ENCODE data around the gene STK16. TPM values are rescaled to one million over a fixed set of nuclear protein-coding genes. Genes with fewer than 3 reads are reported as not detected.

The STK16 gene
- total and polyA plus RNA-seq, 2 of the 13 experiments (the other 11 are each of a cell fraction or from before 2014, with no cell fraction given): 28.0 to 50.9 TPM

DNA sequence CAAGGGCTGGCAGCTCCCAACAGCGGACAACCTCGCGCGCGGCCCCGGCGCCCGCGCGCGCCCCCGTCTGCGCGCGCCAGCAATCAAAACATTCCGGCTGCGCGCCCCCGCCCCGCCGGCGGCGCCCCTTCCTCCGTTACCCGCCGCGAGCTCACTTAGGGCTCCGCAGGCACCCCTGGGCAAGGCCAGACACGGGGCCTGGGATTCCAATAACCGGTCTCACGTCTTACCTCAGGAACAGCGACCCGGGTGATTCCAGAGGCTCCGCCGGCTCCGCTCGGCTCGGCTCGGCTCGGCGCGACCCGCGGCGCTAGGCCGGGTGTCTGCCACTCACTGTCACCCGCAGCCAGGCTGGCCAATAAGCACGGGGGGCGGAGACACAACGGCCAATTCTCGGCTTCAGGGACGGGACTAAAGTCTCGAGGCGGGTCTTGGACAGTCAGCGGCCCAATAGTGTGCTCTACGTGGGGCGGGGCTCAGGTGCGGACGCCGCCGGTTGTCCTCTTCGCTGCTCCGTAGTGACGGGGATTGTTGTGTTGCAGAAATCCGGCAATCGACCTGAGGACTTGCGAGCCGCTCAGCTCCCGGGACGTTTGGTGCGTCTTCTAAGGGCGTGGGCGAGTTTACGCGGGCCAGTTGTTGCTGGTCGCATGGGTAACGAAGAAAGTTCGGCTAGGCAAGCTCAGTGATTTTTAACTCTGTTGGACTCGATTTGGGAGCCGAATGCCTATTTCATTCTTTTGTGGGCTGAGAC lies 15.8 kb upstream of the STK16 start, which contains the start of the genes ANKZF1 and ATG9A (continued):
- TF ChIP-seq, protein P1, sequence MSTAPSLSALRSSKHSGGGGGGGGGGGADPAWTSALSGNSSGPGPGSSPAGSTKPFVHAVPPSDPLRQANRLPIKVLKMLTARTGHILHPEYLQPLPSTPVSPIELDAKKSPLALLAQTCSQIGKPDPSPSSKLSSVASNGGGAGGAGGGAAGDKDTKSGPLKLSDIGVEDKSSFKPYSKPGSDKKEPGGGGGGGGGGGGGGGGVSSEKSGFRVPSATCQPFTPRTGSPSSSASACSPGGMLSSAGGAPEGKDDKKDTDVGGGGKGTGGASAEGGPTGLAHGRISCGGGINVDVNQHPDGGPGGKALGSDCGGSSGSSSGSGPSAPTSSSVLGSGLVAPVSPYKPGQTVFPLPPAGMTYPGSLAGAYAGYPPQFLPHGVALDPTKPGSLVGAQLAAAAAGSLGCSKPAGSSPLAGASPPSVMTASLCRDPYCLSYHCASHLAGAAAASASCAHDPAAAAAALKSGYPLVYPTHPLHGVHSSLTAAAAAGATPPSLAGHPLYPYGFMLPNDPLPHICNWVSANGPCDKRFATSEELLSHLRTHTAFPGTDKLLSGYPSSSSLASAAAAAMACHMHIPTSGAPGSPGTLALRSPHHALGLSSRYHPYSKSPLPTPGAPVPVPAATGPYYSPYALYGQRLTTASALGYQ (CRISPR knock-in tag; IDR thresholded peaks at IDR 0.05): no peak
- no peak for TF ChIP-seq RAD51 (IDR thresholded peaks at IDR 0.05; ENCODE audit: borderline replicate concordance)
- peak; percentile 55; the same call in 1 of the 2 replicates for TF ChIP-seq ZNF263 (CRISPR knock-in tag; IDR thresholded peaks at IDR 0.05)
- TF ChIP-seq CEBPB (IDR thresholded peaks at IDR 0.05; ENCODE audit: borderline replicate concordance, low read depth, low read length): peak; percentile 75; the same call in 1 of the 2 replicates
- peak; percentile 82 for TF ChIP-seq XRCC5 (optimal IDR thresholded peaks at IDR 0.05; ENCODE audit: low read length)
- TF ChIP-seq, protein P2, sequence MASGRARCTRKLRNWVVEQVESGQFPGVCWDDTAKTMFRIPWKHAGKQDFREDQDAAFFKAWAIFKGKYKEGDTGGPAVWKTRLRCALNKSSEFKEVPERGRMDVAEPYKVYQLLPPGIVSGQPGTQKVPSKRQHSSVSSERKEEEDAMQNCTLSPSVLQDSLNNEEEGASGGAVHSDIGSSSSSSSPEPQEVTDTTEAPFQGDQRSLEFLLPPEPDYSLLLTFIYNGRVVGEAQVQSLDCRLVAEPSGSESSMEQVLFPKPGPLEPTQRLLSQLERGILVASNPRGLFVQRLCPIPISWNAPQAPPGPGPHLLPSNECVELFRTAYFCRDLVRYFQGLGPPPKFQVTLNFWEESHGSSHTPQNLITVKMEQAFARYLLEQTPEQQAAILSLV (CRISPR knock-in tag; IDR thresholded peaks at IDR 0.05; ENCODE audit: borderline replicate concordance): no peak; the same call in 1 of the 2 replicates
- TF ChIP-seq ZSCAN31 (CRISPR knock-in tag; IDR thresholded peaks at IDR 0.05; ENCODE audit: low read depth): peak; percentile 94
- TF ChIP-seq, protein P3, sequence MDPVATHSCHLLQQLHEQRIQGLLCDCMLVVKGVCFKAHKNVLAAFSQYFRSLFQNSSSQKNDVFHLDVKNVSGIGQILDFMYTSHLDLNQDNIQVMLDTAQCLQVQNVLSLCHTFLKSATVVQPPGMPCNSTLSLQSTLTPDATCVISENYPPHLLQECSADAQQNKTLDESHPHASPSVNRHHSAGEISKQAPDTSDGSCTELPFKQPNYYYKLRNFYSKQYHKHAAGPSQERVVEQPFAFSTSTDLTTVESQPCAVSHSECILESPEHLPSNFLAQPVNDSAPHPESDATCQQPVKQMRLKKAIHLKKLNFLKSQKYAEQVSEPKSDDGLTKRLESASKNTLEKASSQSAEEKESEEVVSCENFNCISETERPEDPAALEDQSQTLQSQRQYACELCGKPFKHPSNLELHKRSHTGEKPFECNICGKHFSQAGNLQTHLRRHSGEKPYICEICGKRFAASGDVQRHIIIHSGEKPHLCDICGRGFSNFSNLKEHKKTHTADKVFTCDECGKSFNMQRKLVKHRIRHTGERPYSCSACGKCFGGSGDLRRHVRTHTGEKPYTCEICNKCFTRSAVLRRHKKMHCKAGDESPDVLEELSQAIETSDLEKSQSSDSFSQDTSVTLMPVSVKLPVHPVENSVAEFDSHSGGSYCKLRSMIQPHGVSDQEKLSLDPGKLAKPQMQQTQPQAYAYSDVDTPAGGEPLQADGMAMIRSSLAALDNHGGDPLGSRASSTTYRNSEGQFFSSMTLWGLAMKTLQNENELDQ (CRISPR knock-in tag; IDR thresholded peaks at IDR 0.05; ENCODE audit: borderline replicate concordance): no peak
- TF ChIP-seq ZNF235 (CRISPR knock-in tag; IDR thresholded peaks at IDR 0.05; ENCODE audit: borderline replicate concordance): no peak
- TF ChIP-seq ZNF17 (CRISPR knock-in tag; IDR thresholded peaks at IDR 0.05): no peak
- TF ChIP-seq FOXO1 (CRISPR knock-in tag; IDR thresholded peaks at IDR 0.05): peak; percentile 61
- TF ChIP-seq REXO4 (CRISPR knock-in tag; IDR thresholded peaks at IDR 0.05; ENCODE audit: borderline replicate concordance): no peak
- peak; percentile 17; the same call in 1 of the 2 replicates for TF ChIP-seq ZXDC (CRISPR knock-in tag; IDR thresholded peaks at IDR 0.05)
